ENCODE measurements around the gene CHST11.

- no peak for TF ChIP-seq CTCF (conservative IDR thresholded peaks at IDR 0.05 in 1 of 2, IDR thresholded peaks at IDR 0.05 in 1 of 2; ENCODE audit: extremely low read depth in 1 of 2, insufficient read depth in 1 of 2, low read depth in 1 of 2, low read length in 2 of 2)
- no peak for TF ChIP-seq EZH2 (IDR thresholded peaks at IDR 0.05; ENCODE audit: borderline replicate concordance, low read length)
These were observed 45.9 kb downstream of the CHST11 start for GRCh38 chr12:104502638-104503037.
